AG09319 (cell line): Measurements from ENCODE around the gene TTC39B.

Experiments
- DNase-seq: peaks from one replicate; pipeline ENCODE4 v3.0.0-alpha.2; 2010; ENCODE audit warnings: low read depth; ENCODE audit errors: extremely low read depth
- CTCF ChIP-seq: IDR thresholded peaks from 2 replicates; pipeline ENCODE4 v1.5.1; 2011; ENCODE audit warnings: low read depth, mild to moderate bottlenecking, inconsistent platforms, low read length, moderate library complexity

The TTC39B gene

DNA sequence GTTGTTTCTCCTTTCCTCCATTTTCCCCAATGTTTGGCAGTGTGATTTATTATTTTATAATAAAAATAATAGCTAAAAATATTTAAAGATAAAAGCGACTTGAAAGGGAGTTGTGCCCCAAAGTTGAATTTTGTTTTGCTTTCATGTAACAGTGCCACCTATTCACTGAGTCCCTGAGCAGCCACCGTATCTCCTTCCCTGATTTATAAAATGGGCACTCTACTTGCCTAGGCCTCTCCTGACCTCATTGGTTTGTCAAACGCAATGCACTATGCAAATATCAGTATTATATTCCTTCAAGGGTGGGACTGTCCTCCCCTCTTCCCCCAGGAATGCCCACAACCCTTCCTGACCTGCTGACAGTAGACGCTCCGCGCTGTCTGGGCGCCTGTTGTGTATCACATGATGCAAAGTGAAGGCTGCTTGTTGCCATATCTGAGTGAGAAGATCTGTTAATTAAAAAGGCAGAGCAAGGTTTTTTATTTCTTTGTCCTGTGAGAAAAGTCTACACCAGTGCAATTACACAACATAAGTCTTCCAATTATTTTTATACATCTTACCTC, 81.4 kb downstream of the TTC39B start:
- DNase-seq, result no peak
- TF ChIP-seq CTCF, result no peak

GRCh38 chr9:15222313-15222712, 84.7 kb downstream of the TTC39B start:
- DNase-seq, result no peak
- TF ChIP-seq CTCF, result no peak

- no peak for TF ChIP-seq CTCF
- DNase-seq, result peak; percentile 59
Measured at GRCh38 chr9:15221746-15222145, 85.3 kb downstream of the TTC39B start.

GRCh38 chr9:15220658-15221318, 86.2 kb downstream of the TTC39B start:
- no peak for TF ChIP-seq CTCF
- peak; percentile 89 for DNase-seq

- no peak for DNase-seq
Measured at GRCh38 chr9:15219546-15219945, 87.5 kb downstream of the TTC39B start.

DNA sequence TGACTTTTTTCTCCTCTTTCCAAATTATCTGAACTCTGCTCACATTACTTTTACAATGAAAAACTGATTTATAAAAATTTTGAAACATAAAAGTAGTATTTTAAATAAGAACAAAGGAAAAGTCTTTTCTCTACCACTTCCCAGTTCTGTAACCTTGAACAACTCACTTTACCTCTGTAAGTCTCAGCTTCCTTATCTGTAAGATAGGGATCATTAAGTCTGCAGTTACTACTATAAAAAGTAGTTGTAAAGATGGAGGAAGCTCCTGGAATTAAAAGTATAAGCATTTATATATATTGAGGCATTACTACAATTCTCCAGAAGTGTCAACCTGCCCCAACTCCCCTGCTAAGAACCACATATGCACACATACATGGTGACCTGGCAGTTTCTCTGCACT, 88.0 kb downstream of the TTC39B start:
- no peak for TF ChIP-seq CTCF
- DNase-seq, result no peak

More at GRCh38 chr9:15219546-15219945, 87.5 kb downstream of the TTC39B start:
- no peak for TF ChIP-seq CTCF

DNA sequence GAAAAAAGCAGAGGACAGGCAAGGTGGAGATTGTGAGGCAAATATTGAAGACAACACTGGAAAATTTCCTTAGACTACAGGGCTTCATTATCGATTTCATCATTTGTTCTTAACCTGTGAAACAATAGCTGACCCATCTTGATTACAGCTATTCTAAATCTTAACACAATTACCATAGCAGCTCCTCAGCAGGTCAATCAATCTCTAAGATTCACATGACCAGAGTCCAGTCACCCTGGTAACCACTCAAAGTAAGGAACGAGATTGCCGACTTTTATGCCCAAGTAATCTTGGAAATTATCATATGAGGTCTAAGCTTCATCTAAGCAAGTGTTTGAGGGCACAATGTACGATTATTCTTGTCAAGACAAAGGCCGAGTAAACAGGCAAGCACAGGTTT, 93.8 kb downstream of the TTC39B start:
- no peak for TF ChIP-seq CTCF
- DNase-seq, result no peak
